ENCODE data around the gene KRT23. TPM values are rescaled to one million over a fixed set of nuclear protein-coding genes. Genes with fewer than 3 reads are reported as not detected.

Gene KRT23
- total RNA-seq, 1 donor from 2014 or later, result 0.60 TPM

DNA sequence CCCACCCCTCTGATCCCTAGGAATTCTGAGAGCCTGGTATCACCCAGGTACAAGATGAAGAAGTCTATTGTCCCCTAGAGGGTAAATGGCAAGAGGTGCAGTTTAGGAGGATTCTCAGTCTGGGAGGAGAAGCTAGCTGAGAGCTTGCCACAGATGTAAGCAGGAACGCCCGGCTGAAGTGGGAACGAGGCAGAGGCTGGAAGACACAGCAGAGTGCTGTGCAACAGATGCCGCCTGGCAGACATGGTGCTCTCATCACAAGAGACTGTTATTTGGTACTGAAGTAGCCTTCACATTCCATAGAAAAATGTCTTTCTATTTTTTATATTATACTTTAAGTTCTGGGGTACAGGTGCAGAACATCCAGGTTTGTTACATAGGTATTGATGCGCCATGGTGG, 32.1 kb downstream of the KRT23 start:
- no peaks in the 10 kb centered on the region for H4K20me1 ChIP-seq (ENCODE audit: low read depth)
- no peaks in the 10 kb centered on the region for H3K79me2 ChIP-seq (ENCODE audit: low read depth)
- DNase-seq (ENCODE audit: low spot score), result no peak
- H3K36me3 Mint-ChIP-seq, result no peaks in the 10 kb centered on the region
- no peaks in the 10 kb centered on the region for H3K9me3 Mint-ChIP-seq
- no peak overlapping the region for H3K27ac Mint-ChIP-seq
- H3K27me3 ChIP-seq, result no peaks in the 10 kb centered on the region
- H3K27ac ChIP-seq, result no peak overlapping the region
- no peak overlapping the region for H3K4me3 ChIP-seq
- no peaks in the 10 kb centered on the region for H3K36me3 ChIP-seq
- TF ChIP-seq EZH2 (IDR thresholded peaks at IDR 0.05), result no peak
- TF ChIP-seq EZH2phosphoT487 (IDR thresholded peaks at IDR 0.05), result no peak
- TF ChIP-seq, protein P1, sequence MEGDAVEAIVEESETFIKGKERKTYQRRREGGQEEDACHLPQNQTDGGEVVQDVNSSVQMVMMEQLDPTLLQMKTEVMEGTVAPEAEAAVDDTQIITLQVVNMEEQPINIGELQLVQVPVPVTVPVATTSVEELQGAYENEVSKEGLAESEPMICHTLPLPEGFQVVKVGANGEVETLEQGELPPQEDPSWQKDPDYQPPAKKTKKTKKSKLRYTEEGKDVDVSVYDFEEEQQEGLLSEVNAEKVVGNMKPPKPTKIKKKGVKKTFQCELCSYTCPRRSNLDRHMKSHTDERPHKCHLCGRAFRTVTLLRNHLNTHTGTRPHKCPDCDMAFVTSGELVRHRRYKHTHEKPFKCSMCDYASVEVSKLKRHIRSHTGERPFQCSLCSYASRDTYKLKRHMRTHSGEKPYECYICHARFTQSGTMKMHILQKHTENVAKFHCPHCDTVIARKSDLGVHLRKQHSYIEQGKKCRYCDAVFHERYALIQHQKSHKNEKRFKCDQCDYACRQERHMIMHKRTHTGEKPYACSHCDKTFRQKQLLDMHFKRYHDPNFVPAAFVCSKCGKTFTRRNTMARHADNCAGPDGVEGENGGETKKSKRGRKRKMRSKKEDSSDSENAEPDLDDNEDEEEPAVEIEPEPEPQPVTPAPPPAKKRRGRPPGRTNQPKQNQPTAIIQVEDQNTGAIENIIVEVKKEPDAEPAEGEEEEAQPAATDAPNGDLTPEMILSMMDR (IDR thresholded peaks at IDR 0.05), result no peak
- H3K4me1 ChIP-seq, result peaks cover 18% of the 10 kb centered on the region
- no peak overlapping the region for H3K4me3 Mint-ChIP-seq
- no peak overlapping the region for H3K4me2 ChIP-seq
- peaks cover 3% of the 10 kb centered on the region for H3K27me3 Mint-ChIP-seq (ENCODE audit: insufficient read depth, low read depth)
- no peaks in the 10 kb centered on the region for H3K9me3 ChIP-seq (ENCODE audit: low read depth)
- peaks cover 4% of the 10 kb centered on the region for H3K4me1 Mint-ChIP-seq
- H2AFZ ChIP-seq (replicated peaks), result no peak overlapping the region
- H3F3A ChIP-seq (ENCODE audit: low read depth), result no peaks in the 10 kb centered on the region
- no peak overlapping the region for H3K9ac ChIP-seq

DNA sequence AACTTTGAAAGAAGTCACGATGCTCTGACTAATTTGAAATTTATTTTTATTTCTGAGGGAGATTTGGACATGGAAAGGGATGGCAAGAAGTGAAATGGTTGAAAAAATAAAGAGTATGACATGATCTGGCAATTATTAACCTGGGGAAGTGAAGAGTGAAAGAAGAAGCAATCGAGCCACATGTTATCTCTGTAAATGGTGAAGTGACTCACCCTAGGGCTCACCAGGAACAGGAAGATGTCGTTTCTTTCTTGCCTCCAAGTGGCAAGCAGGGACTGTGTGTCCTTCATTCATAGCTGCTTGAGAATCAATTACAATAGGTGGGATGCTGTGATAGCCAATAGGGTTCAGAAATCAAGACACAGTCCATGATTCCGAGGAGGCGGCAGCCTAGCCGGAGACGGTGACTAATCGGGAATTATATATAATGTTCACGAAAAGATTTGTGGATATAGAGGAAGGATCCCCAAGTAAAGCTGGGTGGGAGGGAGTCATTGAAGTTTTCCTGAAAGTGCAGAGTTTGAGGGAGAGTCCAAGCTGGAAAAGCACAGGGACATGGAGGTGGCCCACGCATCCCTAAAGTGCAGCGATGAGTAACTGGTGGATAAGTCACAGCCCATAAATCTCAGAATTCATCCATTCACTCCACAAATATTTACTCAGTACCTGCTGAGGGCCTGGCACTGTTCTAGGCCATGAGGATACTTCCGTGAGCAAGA, 34.2 kb downstream of the KRT23 start:
- Histone ChIP-seq H3K36me3 (no peaks in the 10 kb centered on the region), H3K27me3 (no peaks in the 10 kb centered on the region), H3K9me3 (ENCODE audit: low read depth) (no peaks in the 10 kb centered on the region), H3K4me3 (no peak overlapping the region), H3F3A (ENCODE audit: low read depth) (no peaks in the 10 kb centered on the region), H3K79me2 (ENCODE audit: low read depth) (no peaks in the 10 kb centered on the region), H2AFZ (replicated peaks) (no peak overlapping the region), H3K4me2 (no peak overlapping the region), H3K9ac (no peak overlapping the region), H4K20me1 (ENCODE audit: low read depth) (no peaks in the 10 kb centered on the region), H3K27ac (no peak overlapping the region), H3K4me1 (peaks cover 2% of the 10 kb centered on the region)
- Mint-ChIP-seq H3K4me3 (no peak overlapping the region), H3K27me3 (ENCODE audit: insufficient read depth, low read depth) (peaks cover 3% of the 10 kb centered on the region), H3K4me1 (no peaks in the 10 kb centered on the region), H3K27ac (no peak overlapping the region), H3K36me3 (no peaks in the 10 kb centered on the region), H3K9me3 (no peaks in the 10 kb centered on the region)
- DNase-seq (ENCODE audit: low spot score), result no peak
- TF ChIP-seq EZH2 (IDR thresholded peaks at IDR 0.05), result no peak
- TF ChIP-seq, protein P1 (IDR thresholded peaks at IDR 0.05), result no peak
- TF ChIP-seq EZH2phosphoT487 (IDR thresholded peaks at IDR 0.05), result no peak

DNA sequence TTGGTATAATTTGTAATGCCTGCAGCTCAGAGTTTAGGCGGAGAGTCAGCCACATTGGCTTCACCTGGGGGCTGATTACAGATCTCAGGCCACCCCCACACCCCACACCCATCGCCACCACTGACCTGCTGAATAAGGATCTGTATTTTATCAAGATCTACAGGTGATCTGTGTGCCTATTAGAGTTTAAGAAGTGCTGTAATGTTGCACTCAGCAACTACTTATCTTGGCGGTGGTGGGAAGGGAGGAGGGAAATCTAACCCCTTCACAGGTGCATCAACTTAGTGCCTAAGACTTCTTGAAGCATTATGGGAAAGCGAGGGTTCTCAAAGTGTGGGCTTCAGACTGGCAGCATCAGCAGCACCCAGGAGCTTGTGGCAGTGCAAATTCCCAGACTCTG, 34.9 kb downstream of the KRT23 start:
- no peaks in the 10 kb centered on the region for H3F3A ChIP-seq (ENCODE audit: low read depth)
- H3K9me3 Mint-ChIP-seq, result no peaks in the 10 kb centered on the region
- H3K79me2 ChIP-seq (ENCODE audit: low read depth), result no peaks in the 10 kb centered on the region
- H3K36me3 Mint-ChIP-seq, result no peaks in the 10 kb centered on the region
- H3K9ac ChIP-seq, result no peak overlapping the region
- TF ChIP-seq EZH2 (IDR thresholded peaks at IDR 0.05) (no peak), EZH2phosphoT487 (IDR thresholded peaks at IDR 0.05) (no peak)
- TF ChIP-seq, protein P1 (IDR thresholded peaks at IDR 0.05), result no peak
- H3K4me1 Mint-ChIP-seq, result no peaks in the 10 kb centered on the region
- H3K27ac Mint-ChIP-seq, result no peak overlapping the region
- H4K20me1 ChIP-seq (ENCODE audit: low read depth), result no peaks in the 10 kb centered on the region
- no peak overlapping the region for H3K4me3 ChIP-seq
- no peaks in the 10 kb centered on the region for H3K4me1 ChIP-seq
- no peak overlapping the region for H3K4me2 ChIP-seq
- no peak overlapping the region for H3K4me3 Mint-ChIP-seq
- no peak for DNase-seq (ENCODE audit: low spot score)
- no peak overlapping the region for H3K27ac ChIP-seq
- no peaks in the 10 kb centered on the region for H3K9me3 ChIP-seq (ENCODE audit: low read depth)
- H3K36me3 ChIP-seq, result no peaks in the 10 kb centered on the region
- no peak overlapping the region for H2AFZ ChIP-seq (replicated peaks)
- H3K27me3 ChIP-seq, result no peaks in the 10 kb centered on the region
- peaks cover 3% of the 10 kb centered on the region for H3K27me3 Mint-ChIP-seq (ENCODE audit: insufficient read depth, low read depth)

Data from neural progenitor cell (in vitro differentiated cells).